Lower leg skin (tissue), 4 donors: ENCODE results near the gene PRR5. TPM values are rescaled to one million over a fixed set of nuclear protein-coding genes. Genes with fewer than 3 reads are reported as not detected.
"Not testable (repeated sequence)": the region's sequence is repeated elsewhere in the genome, so short reads cannot be mapped to it uniquely, and the experiment has no call there.

Experiments
- DNase-seq, 2 donors: peaks; one replicate each; pipeline ENCODE4 v3.0.0-alpha.2; 2019; ENCODE audit warnings: low spot score in 2 of 2
- H3K4me3 ChIP-seq: fragments of 200-600 bp; sonication (generic); 2 replicates; pipeline ENCODE4 v1.5.1; 2017; ENCODE audit warnings: mild to moderate bottlenecking, low read depth; ENCODE audit not compliant: poor library complexity, severe bottlenecking
- POLR2A ChIP-seq, 2 donors: fragments of 450-650 bp; IDR thresholded peaks; one replicate each; pipeline ENCODE4 v1.6.1; 2016 to 2017; ENCODE audit warnings: antibody characterized with exemption in 2 of 2, mild to moderate bottlenecking in 1 of 2, moderate library complexity in 1 of 2
- WGBS, 2 donors: methylation state at CpG; one replicate each; pipeline ENCODE4 v1.1.5; 2018; 5-methylcytosine and 5-hydroxymethylcytosine counted together
- intact Hi-C: fragments of 100-400 bp; cut with DNase I; formaldehyde crosslinking; loops from one replicate; pipeline ENCODE4 v1.15.0; 2023; ENCODE audit warnings: low total_unique reads
- total RNA-seq, 4 donors: library from RNA; depleted of rRNA; stranded (reverse); fragments of >200 nt; gene quantifications; one replicate each; pipeline ENCODE4 v1.1.0, GENCODE V29; 2016
- TF ChIP-seq, protein P1 (sequence below), 3 donors: fragments of 450-650 bp; IDR thresholded peaks; one replicate each; pipeline ENCODE4 v1.5.1; 2016; ENCODE audit warnings: antibody characterized with exemption in 3 of 3, mild to moderate bottlenecking in 3 of 3, moderate library complexity in 2 of 3

The PRR5 gene, protein sequence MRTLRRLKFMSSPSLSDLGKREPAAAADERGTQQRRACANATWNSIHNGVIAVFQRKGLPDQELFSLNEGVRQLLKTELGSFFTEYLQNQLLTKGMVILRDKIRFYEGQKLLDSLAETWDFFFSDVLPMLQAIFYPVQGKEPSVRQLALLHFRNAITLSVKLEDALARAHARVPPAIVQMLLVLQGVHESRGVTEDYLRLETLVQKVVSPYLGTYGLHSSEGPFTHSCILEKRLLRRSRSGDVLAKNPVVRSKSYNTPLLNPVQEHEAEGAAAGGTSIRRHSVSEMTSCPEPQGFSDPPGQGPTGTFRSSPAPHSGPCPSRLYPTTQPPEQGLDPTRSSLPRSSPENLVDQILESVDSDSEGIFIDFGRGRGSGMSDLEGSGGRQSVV
- 10 to 100 TPM; 18.7 to 28.4 (median 19.6) TPM for total RNA-seq

DNA sequence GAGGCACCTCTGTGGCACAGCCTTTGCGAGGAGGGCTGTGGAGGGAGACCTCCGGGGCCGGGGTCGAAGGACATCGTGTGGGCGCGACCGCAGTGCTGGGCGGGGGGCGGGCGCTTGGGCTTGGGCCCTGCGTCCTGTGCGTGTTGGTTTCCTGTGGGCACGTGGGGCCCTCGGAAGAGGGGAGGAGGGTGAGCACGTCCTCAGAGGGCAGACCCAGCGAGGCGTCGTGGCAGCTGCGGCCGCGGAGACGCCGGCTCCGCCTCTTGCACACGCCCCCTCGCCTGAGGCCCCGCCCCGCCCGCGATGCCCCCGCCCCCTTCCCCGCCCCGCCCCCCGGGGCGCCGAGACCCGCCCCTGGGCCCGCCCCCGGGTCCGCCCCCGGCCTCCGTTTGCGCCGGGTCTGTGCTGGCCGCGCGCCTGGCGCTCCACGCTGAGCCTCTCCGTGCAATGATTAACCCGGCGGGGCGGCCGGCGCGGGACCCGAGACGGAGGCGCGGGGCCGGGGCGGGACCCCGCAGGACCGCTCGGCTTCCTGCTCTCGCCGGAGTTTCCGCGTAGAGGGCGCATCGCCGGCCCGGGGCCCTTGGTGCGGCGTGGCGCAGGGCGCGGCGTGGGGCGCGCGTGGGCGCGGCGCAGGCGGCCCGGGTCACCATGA is at the start of gene PRR5:
Gene PRR5 (plus strand): TSS at position 381 of the 655 bp plus-strand sequence. CDS start 271 bp downstream, at position 652.
- intact Hi-C loops, result no loop called here
- DNase-seq, result peak; percentile 67 to 94
- 5 to 24% methylated on average over 3 to 18 of the region's 88 CpGs for WGBS, 2 donors
- H3K4me3 ChIP-seq, result peak within 1 kb of the TSS; percentile 29
- TF ChIP-seq, protein P1, sequence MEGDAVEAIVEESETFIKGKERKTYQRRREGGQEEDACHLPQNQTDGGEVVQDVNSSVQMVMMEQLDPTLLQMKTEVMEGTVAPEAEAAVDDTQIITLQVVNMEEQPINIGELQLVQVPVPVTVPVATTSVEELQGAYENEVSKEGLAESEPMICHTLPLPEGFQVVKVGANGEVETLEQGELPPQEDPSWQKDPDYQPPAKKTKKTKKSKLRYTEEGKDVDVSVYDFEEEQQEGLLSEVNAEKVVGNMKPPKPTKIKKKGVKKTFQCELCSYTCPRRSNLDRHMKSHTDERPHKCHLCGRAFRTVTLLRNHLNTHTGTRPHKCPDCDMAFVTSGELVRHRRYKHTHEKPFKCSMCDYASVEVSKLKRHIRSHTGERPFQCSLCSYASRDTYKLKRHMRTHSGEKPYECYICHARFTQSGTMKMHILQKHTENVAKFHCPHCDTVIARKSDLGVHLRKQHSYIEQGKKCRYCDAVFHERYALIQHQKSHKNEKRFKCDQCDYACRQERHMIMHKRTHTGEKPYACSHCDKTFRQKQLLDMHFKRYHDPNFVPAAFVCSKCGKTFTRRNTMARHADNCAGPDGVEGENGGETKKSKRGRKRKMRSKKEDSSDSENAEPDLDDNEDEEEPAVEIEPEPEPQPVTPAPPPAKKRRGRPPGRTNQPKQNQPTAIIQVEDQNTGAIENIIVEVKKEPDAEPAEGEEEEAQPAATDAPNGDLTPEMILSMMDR (IDR thresholded peaks at IDR 0.05), result no peak
- TF ChIP-seq POLR2A (IDR thresholded peaks at IDR 0.05), result no peak

DNA sequence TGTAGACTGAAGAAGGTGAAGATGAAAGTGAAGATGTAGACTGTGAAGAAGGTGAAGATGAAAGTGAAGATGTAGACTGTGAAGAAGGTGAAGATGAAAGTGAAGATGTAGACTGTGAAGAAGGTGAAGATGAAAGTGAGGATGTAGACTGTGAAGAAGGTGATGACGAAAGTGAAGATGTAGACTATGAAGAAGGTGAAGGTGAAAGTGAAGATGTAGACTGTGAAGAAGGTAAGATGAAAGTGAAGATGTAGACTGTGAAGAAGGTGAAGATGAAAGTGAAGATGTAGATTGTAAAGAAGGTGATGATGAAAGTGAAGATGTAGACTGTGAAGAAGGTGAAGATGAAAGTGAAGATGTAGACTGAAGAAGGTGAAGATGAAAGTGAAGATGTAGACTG is 49.1 kb upstream of the PRR5 start:
- WGBS, 2 donors, result 84 to 95% methylated on average over 1 of the region's 1 CpG
- intact Hi-C loops, result not testable (repeated sequence)

GRCh38 chr22:44658311-44658953 is 43.6 kb upstream of the PRR5 start:
- intact Hi-C loops, result no loop called here
- TF ChIP-seq, protein P1 (IDR thresholded peaks at IDR 0.05), result no peak
- TF ChIP-seq POLR2A (IDR thresholded peaks at IDR 0.05), result no peak
- H3K4me3 ChIP-seq, result no peak overlapping the region
- DNase-seq, result peak in 1 of 2 donors; percentile 53
- WGBS, 2 donors, result 14 to 33% methylated on average over 10 to 11 of the region's 14 CpGs

More for the DNA sequence above, 49.1 kb upstream of the PRR5 start:
- not testable (repeated sequence) for DNase-seq, H3K4me3 ChIP-seq

- intact Hi-C loops, result no loop called here
- no peak overlapping the region for H3K4me3 ChIP-seq
- WGBS, 2 donors, result 63 to 80% methylated on average over 1 to 6 of the region's 6 CpGs
- no peak for DNase-seq
- TF ChIP-seq, protein P1 (IDR thresholded peaks at IDR 0.05), result no peak
- no peak for TF ChIP-seq POLR2A (IDR thresholded peaks at IDR 0.05)
Observed at GRCh38 chr22:44659140-44659539, 42.9 kb upstream of the PRR5 start.

DNA sequence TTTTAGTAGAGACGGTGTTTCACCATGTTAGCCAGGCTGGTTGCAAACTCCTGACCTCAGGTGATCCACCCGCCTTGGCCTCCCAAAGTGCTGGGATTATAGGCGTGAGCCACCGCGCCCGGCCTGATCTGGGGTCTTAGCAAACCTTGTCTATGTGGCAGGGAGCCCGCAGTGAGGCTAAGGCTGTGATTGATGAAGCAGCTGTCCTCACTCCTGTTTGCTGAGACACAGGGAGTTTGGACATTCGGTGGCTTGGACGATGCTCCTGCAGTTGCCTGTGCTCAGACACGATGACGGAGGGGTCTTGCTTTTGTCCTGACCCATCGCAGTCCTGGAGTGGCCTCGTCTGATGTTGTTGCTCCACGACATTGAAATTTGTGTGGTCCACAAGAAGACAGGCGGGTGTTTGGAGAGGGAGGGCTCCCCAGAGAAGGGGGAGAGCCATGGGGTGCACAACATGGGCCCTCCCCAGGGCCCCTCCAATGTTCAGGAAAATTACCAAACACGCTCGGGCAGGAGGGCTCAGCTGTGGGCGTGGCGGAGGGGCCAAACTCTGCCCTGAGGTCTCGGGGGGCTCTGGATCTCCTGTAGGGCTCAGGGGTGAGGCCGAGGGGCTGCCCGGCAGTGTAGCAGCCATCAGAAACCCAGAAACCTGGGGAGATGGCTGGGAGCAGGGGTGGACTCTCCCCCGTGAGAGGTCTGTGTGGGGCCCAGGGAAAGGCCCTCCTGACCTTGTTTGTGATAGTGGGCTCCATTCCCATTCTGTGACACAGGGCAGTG is 41.8 kb upstream of the PRR5 start:
- H3K4me3 ChIP-seq, result no peak overlapping the region
- intact Hi-C loops, result no loop called here
- 89 to 90% methylated on average over 22 to 23 of the region's 23 CpGs for WGBS, 2 donors
- TF ChIP-seq, protein P1 (IDR thresholded peaks at IDR 0.05), result no peak
- no peak for TF ChIP-seq POLR2A (IDR thresholded peaks at IDR 0.05)
- DNase-seq, result no peak
